Peyer's patch (tissue), 4 donors: Measurements from ENCODE around the gene AP1S3.

Experiments
- POLR2A ChIP-seq, 2 donors: fragments of 450-650 bp; IDR thresholded peaks; one replicate each; pipeline ENCODE4 v1.5.1; 2017; ENCODE audit warnings: antibody characterized with exemption in 2 of 2, mild to moderate bottlenecking in 2 of 2, moderate library complexity in 2 of 2
- TF ChIP-seq, protein P1 (sequence below), 6 experiments: fragments of 450-650 bp in 4 of 6; fragments of 200-600 bp in 2 of 6; sonication (generic) in 1 of 6; IDR thresholded peaks; one replicate each; pipeline ENCODE4 v1.5.1; 2017 to 2019; ENCODE audit warnings: antibody characterized with exemption in 6 of 6, mild to moderate bottlenecking in 3 of 6, moderate library complexity in 1 of 6

DNA sequence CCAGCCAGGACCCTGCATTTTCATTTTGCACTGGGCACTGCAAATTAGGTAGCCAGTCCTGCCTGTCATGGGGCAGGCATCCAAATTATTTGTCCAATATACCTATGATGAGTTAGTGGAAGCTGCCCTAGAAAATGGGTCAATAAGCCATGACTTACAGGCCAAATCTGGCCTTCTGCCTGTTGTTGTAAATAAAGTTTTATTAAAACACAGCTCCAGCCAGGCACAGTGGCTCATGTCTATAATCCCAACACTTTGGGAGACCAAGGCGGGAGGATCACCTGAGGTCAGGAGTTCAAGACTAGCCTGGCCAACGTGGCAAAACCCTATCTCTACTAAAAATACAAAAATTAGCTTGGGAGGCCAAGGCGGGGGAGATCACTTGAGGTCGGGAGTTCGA lies 8.3 kb downstream of the AP1S3 start:
- TF ChIP-seq POLR2A (IDR thresholded peaks at IDR 0.05), result no peak
- TF ChIP-seq, protein P1, sequence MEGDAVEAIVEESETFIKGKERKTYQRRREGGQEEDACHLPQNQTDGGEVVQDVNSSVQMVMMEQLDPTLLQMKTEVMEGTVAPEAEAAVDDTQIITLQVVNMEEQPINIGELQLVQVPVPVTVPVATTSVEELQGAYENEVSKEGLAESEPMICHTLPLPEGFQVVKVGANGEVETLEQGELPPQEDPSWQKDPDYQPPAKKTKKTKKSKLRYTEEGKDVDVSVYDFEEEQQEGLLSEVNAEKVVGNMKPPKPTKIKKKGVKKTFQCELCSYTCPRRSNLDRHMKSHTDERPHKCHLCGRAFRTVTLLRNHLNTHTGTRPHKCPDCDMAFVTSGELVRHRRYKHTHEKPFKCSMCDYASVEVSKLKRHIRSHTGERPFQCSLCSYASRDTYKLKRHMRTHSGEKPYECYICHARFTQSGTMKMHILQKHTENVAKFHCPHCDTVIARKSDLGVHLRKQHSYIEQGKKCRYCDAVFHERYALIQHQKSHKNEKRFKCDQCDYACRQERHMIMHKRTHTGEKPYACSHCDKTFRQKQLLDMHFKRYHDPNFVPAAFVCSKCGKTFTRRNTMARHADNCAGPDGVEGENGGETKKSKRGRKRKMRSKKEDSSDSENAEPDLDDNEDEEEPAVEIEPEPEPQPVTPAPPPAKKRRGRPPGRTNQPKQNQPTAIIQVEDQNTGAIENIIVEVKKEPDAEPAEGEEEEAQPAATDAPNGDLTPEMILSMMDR (IDR thresholded peaks at IDR 0.05), result no peak
